HG03521 (cell line): ENCODE results near the gene TTLL7.
"Not testable (repeated sequence)": the region's sequence is repeated elsewhere in the genome, so short reads cannot be mapped to it uniquely, and the experiment has no call there.

Experiments used
- ATAC-seq: cut with Tn5 transposase; IDR thresholded peaks from one replicate; pipeline ENCODE4 v1.9.1; 2021; ENCODE audit warnings: mild to moderate bottlenecking, moderate library complexity; ENCODE audit not compliant: unreplicated experiment

The TTLL7 gene

DNA sequence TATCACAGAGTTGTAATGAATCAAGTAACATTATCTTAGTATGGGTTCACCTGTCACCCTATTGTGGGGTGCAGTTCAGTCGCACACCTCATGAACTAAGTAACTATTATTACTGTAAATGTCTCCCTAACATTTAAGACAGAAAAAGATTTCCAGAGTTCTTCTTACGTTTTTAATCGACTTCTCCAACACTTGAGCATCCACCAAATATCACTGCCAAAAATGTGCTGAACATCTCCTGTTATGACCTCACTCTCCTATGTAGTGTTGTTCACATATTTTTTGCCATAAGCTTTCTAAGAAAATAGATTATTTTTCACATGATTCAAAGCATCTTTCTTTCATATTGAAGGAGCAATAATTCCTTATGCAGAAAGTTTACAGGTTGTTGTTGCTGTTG lies 1.3 kb downstream of the TTLL7 start:
- no peak for ATAC-seq

DNA sequence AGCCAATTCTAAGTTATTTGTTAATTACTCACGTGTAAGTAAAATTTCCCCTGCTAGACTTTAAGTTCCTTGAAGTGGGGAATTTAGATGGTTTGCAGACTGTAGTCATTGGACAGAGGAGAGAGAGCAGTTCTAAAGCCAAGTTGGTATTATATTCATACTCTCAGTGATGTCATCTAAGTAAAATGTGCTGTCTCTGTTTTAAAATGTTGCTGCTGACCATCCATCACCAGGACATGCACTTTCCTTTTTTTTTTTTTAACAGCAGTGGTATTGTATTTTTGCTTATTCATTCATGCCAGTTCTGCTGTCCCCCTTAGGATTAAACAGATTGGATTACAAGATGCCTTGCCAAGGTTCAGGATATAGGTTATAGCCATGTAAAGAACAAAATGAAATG lies 2.3 kb downstream of the TTLL7 start:
- ATAC-seq = no peak

DNA sequence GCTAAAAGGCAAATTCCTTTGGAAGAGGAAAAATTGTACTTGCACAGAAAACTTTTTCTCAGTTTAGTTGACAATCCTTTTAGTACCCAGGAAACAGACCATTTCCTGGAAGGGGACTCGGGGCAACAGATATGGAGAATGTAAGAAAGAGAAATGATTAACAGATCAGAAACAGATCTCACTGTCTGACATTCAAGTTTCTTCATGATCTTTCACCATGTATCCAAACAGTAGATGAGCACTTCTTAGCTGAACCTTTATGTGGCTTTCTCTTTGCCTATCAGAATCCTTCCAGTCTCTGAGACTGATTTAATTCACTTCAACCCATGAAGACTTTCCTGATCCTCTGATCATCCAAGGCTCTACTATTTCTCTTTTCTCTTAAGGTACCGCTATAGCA lies 2.7 kb downstream of the TTLL7 start:
- ATAC-seq = no peak

DNA sequence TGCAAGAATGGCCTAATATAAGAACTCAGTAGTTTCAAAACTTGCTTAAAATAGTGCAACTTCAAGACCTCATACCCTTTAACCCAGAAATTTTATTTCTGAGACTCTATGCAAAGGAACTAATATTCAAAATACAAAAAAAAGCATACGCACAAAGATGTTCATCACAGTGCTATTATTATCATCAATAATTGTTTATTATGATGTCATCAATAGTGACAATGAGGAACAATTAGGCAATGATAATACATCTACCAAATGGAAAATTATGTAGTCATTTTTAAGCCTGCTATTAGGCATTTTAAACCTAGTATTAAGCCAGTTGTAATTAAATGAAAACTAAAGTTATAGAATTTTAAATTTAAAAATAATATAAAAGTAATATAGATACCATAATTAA lies 3.3 kb downstream of the TTLL7 start:
- no peak for ATAC-seq

DNA sequence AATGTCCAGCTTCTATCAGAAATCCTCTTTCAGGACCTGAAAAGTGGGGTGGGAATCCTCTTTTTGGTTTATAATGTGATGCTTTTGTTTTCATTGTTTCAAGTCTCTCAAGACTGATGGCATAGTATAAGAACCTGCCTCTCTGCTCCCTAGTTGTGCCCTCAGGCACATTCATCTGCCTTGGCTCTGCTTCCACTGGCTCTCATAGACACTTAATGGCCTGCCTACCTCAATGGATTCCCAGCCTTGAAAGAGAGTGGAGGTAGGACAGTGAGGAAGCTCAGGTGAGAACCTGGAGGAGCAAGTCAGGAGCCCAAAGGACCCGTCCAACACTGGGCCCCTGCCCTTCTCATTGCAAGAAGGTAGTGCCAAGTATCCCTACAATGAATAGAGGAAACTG lies 4.8 kb downstream of the TTLL7 start:
- no peak for ATAC-seq

DNA sequence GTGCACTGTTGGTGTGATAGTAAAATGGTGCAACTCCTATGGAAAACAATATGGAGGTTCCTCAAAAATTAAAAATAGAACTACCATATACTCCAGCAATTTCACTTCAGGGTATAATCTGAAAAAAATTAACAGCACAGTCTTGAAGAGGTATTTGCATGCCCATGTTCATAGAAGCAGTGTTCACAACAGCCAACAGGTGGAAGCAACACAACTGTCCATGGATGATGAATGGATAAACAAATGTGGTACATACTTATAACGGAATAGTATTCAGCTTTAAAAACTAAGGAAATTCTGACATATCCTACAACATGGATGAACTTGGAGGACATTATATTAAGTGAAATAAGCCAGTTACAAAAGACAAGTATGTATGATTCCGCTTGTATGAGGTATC lies 8.2 kb downstream of the TTLL7 start:
- no peak for ATAC-seq

DNA sequence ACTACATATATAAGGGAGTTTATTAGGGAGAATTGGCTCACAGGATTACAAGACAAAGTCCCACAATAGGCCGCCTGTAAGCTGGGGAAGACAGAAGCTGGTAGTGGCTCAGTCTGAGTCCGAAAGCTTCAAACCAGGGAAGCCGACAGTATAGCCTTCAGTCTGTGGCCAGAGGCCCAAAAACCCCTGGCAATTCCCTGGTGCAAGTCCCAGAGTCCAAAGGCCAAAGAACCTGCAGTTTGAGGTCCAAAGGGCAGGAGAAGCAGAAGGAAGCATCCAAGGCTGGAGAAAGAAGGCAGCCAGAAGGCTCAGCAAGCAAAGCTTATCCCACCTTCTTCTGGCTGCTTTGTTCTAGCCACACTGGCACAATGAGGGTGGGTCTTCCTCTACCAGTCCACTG lies 13.9 kb downstream of the TTLL7 start:
- ATAC-seq = no peak

DNA sequence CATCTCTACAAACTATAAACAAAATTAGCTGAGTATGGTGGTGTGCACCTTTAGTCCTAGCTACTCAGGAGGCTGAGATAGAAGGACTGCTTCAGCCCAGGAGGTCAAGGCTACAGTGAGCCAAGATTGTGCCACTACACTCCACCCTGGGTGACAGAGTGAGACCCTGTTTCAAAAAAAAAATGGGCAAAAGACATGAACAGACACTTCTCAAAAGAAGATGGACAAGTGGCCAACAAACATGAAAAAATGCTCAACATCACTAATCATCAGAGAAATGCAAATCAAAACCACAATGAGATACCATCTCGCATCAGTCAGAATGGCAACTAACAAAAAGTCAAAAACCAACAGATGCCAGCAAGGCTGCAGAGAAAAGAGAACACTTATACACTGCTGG lies 15.0 kb downstream of the TTLL7 start:
- ATAC-seq = not testable (repeated sequence)

DNA sequence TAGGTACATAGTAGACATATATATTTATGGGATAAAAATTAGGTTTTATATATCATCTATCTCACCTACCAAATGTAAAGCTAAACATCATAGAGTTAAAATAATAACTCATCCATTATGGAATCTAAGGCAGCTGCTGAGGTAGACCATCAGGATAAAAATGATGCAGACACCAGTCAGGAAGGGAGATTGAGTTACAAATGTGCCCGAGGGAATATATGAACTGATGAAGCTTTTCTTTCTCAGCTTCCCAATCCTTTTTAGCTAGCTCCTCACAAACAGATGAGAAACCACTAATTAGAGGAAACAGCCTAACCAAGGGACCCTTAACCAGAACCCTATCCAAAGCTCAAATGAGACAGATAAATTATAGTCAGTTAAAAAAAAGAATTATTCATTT lies 20.9 kb downstream of the TTLL7 start:
- no peak for ATAC-seq

DNA sequence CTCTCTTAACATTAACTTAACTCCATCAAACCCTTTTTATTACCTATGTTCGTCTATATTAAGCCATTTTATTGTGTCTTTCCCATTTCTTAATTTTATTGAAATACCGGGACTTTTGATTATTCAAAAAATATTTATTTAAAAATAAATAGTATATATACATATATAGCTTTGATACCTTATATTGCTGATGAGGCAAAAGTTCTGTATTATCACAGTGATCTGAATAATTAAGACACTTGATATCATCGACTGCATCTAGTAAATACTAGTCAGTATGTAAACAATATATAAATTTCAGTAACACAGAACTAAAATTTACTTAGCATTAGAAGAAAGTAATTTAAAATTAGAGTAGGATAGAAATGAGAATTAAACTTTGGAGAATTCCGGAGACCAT lies 22.0 kb downstream of the TTLL7 start:
- ATAC-seq = no peak

DNA sequence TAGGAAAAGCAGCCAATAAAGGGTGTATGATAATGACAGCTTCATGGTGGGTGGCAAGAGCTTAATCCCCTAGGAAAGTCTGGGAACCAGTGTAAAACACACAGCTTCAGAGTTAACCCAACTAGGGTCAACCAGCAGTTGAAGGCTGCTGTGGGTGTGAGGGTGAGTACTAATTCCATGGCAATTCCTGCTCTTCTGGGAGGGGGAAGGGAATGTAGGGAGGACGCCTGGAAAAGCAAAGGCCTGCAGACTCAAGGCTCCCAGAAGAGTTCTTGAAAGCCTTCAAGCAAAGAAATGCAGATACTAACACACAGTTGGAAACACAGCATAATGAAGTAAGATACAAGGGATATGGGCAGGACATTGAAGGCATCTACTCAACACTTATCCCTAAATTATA lies 28.1 kb downstream of the TTLL7 start:
- no peak for ATAC-seq

DNA sequence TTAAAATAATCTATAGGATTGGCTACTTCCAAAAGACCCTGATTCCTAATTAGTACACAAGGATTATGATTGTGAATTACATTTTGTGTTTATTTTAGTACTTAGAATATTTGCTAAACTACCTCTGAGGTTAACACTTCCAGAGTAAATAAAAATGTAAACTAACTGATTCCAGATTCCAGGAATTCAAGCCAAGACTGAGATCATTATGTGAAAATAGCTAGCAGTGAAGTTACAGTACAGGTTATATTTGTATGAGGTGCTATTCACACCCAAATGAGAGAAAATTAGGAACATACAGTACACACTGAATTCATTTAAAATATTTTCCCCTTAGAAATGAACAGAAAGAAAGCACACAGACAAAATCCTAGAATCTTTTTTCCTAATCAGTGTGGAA lies 28.8 kb downstream of the TTLL7 start:
- ATAC-seq = no peak

DNA sequence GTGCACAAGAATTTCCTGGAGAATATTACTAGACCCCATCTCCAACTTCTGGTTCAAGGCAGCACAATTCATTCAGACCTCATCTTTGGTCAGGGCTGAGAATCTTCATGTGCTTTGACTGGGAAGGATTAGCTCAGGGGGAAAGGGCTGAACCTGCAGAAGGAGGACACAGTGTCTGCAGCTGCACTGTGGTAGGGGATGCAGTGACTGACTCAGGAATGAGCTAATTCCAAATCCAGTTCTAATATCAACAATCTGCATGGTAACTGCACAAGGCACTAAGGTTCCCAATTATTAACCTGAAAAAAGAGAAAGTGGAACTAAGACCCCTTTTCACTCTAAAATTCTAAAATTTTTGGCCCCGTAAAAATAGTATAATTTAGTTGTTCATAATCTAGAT lies 31.6 kb downstream of the TTLL7 start:
- no peak for ATAC-seq

DNA sequence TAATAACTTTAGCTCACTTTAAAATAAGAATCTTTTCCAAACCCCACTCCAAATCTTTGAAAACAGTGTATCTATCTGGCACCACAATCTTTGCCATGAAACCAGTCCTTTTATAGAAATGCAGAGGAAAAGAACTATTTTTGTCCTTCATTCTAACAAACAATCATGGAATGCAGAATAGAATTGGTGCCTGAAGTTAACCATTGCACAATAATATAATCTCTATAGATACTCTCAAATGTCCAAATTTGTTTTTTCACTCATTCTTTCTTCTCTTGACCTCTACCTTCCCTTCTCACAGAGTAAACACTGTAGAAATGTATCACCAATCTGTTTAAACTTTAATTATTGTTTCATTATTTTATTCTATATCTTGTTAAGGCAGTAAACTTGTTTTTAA lies 34.8 kb downstream of the TTLL7 start:
- no peak for ATAC-seq

DNA sequence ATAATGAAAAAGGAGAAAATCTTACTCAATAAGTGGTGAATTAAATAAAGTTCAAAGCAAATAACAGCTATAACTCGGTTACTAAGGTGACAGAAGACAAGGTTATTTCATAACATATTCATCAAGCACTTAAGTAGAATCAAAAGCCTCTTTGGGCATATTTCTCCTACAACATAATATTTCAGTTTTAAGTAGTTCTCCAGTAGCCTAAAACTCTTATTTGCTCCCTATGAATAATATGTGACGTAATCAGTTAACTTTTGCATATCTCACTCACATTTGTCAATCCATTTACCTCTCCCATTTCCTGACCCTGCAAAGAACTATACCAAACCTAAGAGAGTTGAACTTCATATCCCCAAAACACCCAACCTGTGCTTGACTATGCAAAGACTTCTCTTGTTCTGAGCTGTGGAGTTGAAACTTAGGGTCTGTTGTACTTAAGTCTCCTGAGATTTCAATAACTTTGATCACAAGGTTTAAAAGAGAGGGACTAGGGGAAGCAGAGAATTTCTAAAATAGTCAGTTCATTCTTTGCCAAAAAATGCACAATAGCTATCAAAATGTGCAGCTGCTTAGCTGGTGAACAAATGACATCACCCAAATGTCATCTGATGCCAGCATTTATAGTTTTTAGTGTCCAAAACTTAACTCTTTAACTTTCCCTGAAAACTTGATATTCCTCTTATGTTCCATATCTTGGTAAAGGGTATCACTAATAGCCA lies 37.2 kb downstream of the TTLL7 start:
- ATAC-seq = no peak

DNA sequence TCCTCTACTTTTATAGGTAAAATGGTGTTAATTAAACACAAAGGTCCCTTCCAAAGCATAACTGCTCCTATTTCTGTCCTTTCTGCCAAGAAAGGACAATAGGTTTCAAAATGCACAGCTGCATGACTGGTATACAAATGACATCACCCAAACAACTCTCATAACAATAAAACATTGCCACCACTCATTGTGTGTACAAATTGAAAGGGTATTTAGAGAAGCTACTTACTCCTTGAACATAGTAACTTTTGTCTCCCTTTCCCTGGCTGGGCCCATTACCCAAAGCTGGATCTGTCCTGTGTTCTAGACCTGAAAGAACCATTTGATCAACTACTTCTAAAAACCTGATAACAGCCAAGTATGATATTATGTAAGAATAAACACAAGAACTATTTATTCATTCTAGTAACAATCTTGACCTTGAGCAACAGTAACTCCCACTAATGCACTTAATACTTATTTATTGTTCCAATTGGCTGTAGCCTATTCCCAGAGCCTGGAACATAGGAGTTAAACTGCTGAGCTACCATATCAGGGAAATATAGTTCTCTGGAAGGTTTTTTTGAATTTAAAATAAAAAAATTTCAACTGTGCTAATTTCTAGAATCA lies 38.2 kb downstream of the TTLL7 start:
- no peak for ATAC-seq

DNA sequence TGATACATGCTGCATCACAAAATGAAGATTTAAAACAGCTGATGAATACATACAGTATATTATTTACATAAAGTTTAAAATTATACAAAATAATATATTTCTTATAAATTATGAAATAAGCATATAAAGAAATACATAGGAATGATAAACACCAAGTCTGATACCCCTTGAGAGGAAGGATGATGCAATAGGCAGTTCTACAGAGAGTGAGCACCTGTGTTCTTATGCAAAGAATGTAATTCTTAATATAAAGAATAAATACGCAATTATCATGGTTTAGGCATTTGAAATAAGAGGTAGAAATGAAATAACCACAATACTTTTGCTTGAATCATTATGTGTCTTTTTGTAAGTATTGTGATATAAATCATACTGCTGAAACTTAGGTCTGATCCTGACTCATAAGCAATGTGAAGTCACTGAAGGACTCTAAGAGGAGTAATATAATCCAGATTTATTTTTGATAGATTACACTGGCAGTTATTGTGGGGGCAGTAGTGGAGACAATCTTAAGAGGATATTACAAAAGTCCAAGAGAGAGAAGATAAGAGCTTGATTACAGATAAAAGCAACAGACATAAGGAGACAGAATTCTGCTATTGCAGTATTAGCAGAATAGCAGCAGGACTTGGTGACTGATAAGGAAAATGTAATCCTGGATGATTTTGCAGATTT lies 39.0 kb downstream of the TTLL7 start:
- ATAC-seq = no peak

DNA sequence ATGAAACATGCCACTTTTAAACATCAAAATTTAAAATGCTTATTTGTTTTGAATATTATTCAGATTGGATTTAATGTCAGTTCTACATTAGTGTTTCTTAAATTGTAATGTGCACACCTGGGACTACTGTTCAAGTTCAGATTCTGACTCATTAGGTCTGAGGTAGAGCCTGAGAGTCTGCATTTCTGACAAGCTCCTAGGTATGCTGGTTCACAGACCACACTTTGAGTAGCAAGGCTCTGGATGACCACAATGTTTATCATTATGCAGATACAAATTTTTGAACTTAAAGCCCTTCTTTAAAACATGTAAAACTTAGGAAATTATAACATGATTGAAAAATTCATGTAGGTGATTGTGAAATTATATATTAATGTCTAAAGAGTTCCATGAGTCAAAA lies 40.2 kb downstream of the TTLL7 start:
- ATAC-seq = no peak

DNA sequence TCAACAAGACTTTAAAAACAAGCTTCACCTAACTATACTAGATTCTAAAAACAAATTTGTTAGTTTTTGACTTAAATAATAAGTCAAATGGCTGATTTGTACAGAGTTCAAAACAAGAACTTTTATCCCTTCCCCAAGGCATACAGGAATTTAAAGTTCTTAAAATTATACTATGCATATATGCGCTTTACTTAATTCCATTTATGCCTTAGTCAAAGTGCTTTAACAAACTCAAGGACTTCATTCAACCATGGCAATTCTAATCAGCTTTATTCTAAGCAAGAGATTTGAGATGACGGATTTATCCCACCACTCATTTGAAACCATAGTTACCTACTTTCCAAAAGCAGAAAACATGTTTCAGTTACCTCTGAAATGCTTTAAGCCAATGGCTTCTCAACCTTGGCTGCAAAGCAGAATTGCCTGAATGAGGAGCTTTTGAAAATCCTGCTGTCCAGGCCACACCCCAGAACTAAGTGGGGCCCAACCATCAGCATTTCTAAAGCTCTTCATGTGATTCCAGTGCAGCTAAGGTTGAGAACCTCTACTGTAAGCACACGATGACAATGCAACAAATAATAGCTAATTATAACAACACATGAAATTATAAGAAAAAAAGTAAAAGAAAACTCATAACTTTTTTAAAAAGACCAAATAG lies 44.6 kb downstream of the TTLL7 start:
- ATAC-seq = no peak

DNA sequence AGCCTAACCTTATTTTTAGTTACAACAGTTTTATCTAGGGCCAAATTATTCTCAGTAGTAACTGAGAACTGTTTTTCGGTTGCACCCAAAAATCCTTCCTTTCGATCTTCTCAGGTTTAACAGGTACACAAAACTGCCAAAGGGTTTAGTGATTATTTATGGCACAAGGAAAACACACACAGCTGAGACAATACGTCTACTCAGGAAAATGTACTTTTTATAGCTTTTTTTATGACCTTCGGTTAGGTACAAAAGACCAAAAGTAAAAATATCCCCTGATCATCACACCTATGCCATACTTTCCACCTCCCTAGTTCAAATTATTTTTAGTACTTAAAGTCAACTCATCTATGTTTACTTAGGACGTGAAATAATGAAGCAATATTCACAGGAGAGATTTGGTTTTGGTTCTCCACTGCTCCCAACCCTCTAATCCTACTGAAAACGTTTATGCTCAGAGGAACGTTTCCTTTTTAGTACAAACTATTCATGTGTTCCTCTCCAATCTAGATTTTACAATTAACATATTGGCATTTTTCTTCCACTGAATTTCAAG lies 48.7 kb downstream of the TTLL7 start:
- no peak for ATAC-seq

DNA sequence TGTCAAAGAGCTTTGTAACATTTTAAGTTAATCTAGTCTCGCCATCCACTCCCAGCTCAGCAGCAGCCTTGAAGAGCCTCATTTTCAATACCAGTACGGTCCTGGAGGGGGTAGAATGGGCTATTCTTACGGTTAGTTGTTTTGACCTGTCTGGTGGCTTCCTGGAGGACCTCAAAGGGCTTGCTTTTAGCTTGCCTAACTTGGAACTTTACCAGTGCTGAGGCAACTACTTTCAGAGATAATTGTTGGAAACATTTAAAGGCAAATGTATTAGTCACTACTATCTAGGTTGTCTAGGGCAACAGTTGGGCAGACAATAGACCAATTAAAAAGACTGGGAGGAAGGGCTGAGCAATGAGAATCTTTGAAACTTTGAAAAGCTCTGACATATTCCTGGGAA lies 56.0 kb downstream of the TTLL7 start:
- ATAC-seq = no peak

DNA sequence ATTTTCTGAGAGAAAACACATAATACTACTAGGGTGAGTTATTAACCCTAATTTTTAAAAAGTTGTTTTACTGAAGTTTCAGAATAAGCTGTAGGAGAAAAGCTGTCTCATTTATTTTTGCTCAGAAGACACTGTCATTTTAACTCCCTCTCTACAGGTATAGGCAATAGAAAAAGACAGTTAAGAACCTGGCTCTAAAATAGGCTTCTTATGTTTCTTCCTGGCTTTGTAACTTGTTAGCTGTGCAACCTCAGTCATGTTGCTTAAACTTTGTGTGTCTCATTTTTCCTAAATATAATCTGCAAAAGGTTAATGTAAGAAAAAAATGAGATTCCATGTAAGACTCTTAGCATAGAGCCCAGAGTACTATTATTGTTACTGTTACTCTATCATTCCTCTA lies 64.4 kb downstream of the TTLL7 start:
- no peak for ATAC-seq
